WTC11 (cell line): ENCODE measurements around the gene SARS1. TPM values are rescaled to one million over a fixed set of nuclear protein-coding genes. Genes with fewer than 3 reads are reported as not detected.
A peak's percentile ranks its signal among the peaks of the same experiment; 100 is the strongest.

Source experiments
- ATAC-seq: fragments of 200-7000 bp; cut with Tn5 transposase; 2 replicates; pipeline ENCODE4 v1.10.0; 2021; ENCODE audit warnings: mild to moderate bottlenecking, moderate library complexity
- CTCF ChIA-PET: fragments of 300-600 bp; sonication (Branson Sonifier 250); formaldehyde crosslinking; loops from one replicate; lab custom pipeline; 2021; ENCODE audit warnings: antibody characterized with exemption; lab: Charles Lee
- POLR2A ChIA-PET: fragments of 350-600 bp; sonication (Branson Sonifier 250); formaldehyde crosslinking; loops from one replicate; lab custom pipeline; 2021; ENCODE audit warnings: antibody characterized with exemption; lab: Charles Lee
- DNase-seq: peaks from one replicate; pipeline ENCODE4 v3.0.0; 2021; ENCODE audit warnings: low spot score
- H3K27ac Mint-ChIP-seq: 2 replicates; pipeline ENCODE4 v1.8.0; 2021; ENCODE audit warnings: mixed read lengths
- H3K27me3 Mint-ChIP-seq: 2 replicates; pipeline ENCODE4 v1.8.0; 2021; ENCODE audit warnings: low read depth, mild to moderate bottlenecking, moderate library complexity, mixed read lengths
- H3K36me3 Mint-ChIP-seq: 2 replicates; pipeline ENCODE4 v1.8.0; 2021; ENCODE audit warnings: mixed read lengths
- H3K4me1 Mint-ChIP-seq: 2 replicates; pipeline ENCODE4 v1.8.0; 2022; ENCODE audit warnings: mixed read lengths
- H3K4me3 Mint-ChIP-seq: 2 replicates; pipeline ENCODE4 v1.8.0; 2021; ENCODE audit warnings: mild to moderate bottlenecking, moderate library complexity, mixed read lengths
- H3K9me3 Mint-ChIP-seq: 2 replicates; pipeline ENCODE4 v1.8.0; 2021; ENCODE audit warnings: mixed read lengths
- AR ChIP-seq: fragments of 250-450 bp; sonication (Bioruptor Pico); IDR thresholded peaks from 2 replicates; pipeline ENCODE4 v1.9.0; 2021; ENCODE audit warnings: mild to moderate bottlenecking
- ATF6 ChIP-seq: sonication (generic); formaldehyde crosslinking; IDR thresholded peaks from 2 replicates; pipeline ENCODE4 v1.8.1; 2023; ENCODE audit warnings: mild to moderate bottlenecking, missing genetic modification reagents
- ELF4 ChIP-seq: sonication (generic); formaldehyde crosslinking; IDR thresholded peaks from 2 replicates; pipeline ENCODE4 v1.8.1; 2022; ENCODE audit warnings: low read depth, mild to moderate bottlenecking, moderate library complexity, missing genetic modification reagents
- GTF2I ChIP-seq: fragments of 250-450 bp; sonication (Bioruptor Pico); conservative IDR thresholded peaks from 2 replicates; pipeline ENCODE4 v1.4.0; 2021; ENCODE audit warnings: mild to moderate bottlenecking
- HMGA2 ChIP-seq: fragments of 250-450 bp; sonication (Bioruptor Pico); IDR thresholded peaks from 2 replicates; pipeline ENCODE4 v1.4.0; 2021; ENCODE audit warnings: mild to moderate bottlenecking, moderate library complexity
- NFYB ChIP-seq: sonication (generic); formaldehyde crosslinking; conservative IDR thresholded peaks from 2 replicates; pipeline ENCODE4 v1.8.0; 2022; ENCODE audit warnings: low read depth, missing genetic modification reagents
- NR1H2 ChIP-seq: sonication (generic); formaldehyde crosslinking; IDR thresholded peaks from 2 replicates; pipeline ENCODE4 v1.9.0; 2021; ENCODE audit warnings: mild to moderate bottlenecking, moderate library complexity, missing genetic modification reagents
- OVOL2 ChIP-seq: fragments of 250-450 bp; sonication (Bioruptor Pico); IDR thresholded peaks from 2 replicates; pipeline ENCODE4 v1.9.0; 2021; ENCODE audit warnings: mild to moderate bottlenecking, borderline replicate concordance
- PREB ChIP-seq: sonication (generic); formaldehyde crosslinking; IDR thresholded peaks from 2 replicates; pipeline ENCODE4 v1.8.1; 2022; ENCODE audit warnings: mild to moderate bottlenecking, missing genetic modification reagents, moderate library complexity, borderline replicate concordance
- PRRX2 ChIP-seq: fragments of 250-450 bp; sonication (Bioruptor Pico); IDR thresholded peaks from 2 replicates; pipeline ENCODE4 v1.8.0; 2021; ENCODE audit warnings: mild to moderate bottlenecking
- USF2 ChIP-seq: sonication (generic); formaldehyde crosslinking; IDR thresholded peaks from 2 replicates; pipeline ENCODE4 v1.8.1; 2023; ENCODE audit warnings: mild to moderate bottlenecking, missing genetic modification reagents, moderate library complexity
- ZBTB21 ChIP-seq: sonication (generic); formaldehyde crosslinking; IDR thresholded peaks from 2 replicates; pipeline ENCODE4 v1.8.1; 2023; ENCODE audit warnings: mild to moderate bottlenecking, missing genetic modification reagents, borderline replicate concordance
- ZNF121 ChIP-seq: sonication (generic); formaldehyde crosslinking; IDR thresholded peaks from 2 replicates; pipeline ENCODE4 v1.8.0; 2023; ENCODE audit warnings: missing genetic modification reagents
- ZNF263 ChIP-seq: sonication (generic); formaldehyde crosslinking; IDR thresholded peaks from 2 replicates; pipeline ENCODE4 v1.8.1; 2022; ENCODE audit warnings: low read depth, mild to moderate bottlenecking, moderate library complexity, missing genetic modification reagents
- ZNF281 ChIP-seq: sonication (generic); formaldehyde crosslinking; IDR thresholded peaks from 2 replicates; pipeline ENCODE4 v1.8.0; 2023; ENCODE audit warnings: mild to moderate bottlenecking, missing genetic modification reagents
- ZNF425 ChIP-seq: fragments of 250-450 bp; sonication (Bioruptor Pico); conservative IDR thresholded peaks from 2 replicates; pipeline ENCODE4 v1.9.0; 2021; ENCODE audit warnings: mild to moderate bottlenecking
- ZNF512 ChIP-seq: sonication (generic); formaldehyde crosslinking; IDR thresholded peaks from 2 replicates; pipeline ENCODE4 v1.8.1; 2022; ENCODE audit warnings: missing genetic modification reagents, borderline replicate concordance
- ZSCAN18 ChIP-seq: fragments of 250-450 bp; sonication (Bioruptor Pico); IDR thresholded peaks from 2 replicates; pipeline ENCODE4 v2.1.2; 2022; ENCODE audit warnings: mild to moderate bottlenecking, moderate library complexity
- total RNA-seq: library from RNA; stranded (reverse); gene quantifications from 3 replicates; pipeline ENCODE4 v1.2.3, GENCODE V29; 2021

Gene SARS1
- total RNA-seq, 1 experiment from 2014 or later = 149 TPM

GRCh38 chr1:109185990-109186732, 27.6 kb upstream of the SARS1 start:
- H3K27ac Mint-ChIP-seq = no peak overlapping the region
- ATAC-seq (peak; percentile 59), DNase-seq (no peak)
- no peak overlapping the region for H3K4me3 Mint-ChIP-seq
- no peaks in the 10 kb centered on the region for H3K9me3 Mint-ChIP-seq
- CTCF ChIA-PET = interaction anchor here (0.7 to 1.7 kb wide), 4 partner anchors 15 to 73 kb away, joined by 3 to 4 read pairs (median 4); partner anchors contain the start of gene ELAPOR1
- H3K4me1 Mint-ChIP-seq = peaks cover 10% of the 10 kb centered on the region
- H3K27me3 Mint-ChIP-seq = no peaks in the 10 kb centered on the region; the same call in 1 of the 2 replicates
- TF ChIP-seq ZNF121 (CRISPR knock-in tag) = peak; percentile 43; the same call in 1 of the 2 replicates
- TF ChIP-seq OVOL2 = no peak
- POLR2A ChIA-PET = interaction anchor here (1.1 kb wide), 1 partner anchor 53 kb away, joined by 3 read pairs; no protein-coding TSS in a partner anchor
- no peaks in the 10 kb centered on the region for H3K36me3 Mint-ChIP-seq

- Mint-ChIP-seq H3K27ac (no peak overlapping the region), H3K4me3 (no peak overlapping the region)
- CTCF ChIA-PET = interaction anchor here (0.7 to 1.7 kb wide), 2 partner anchors 59 to 73 kb away, joined by 3 read pairs; partner anchors contain the start of gene ELAPOR1
- TF ChIP-seq ATF6 (CRISPR knock-in tag) (no peak), GTF2I (no peak), PRRX2 (CRISPR knock-in tag) (no peak), ZNF512 (CRISPR knock-in tag) (no peak), NFYB (CRISPR knock-in tag) (no peak), HMGA2 (CRISPR knock-in tag) (no peak), AR (CRISPR knock-in tag) (no peak), NR1H2 (CRISPR knock-in tag) (no peak), ZNF425 (no peak), ELF4 (CRISPR knock-in tag) (no peak), ZSCAN18 (CRISPR knock-in tag) (no peak), ZNF281 (CRISPR knock-in tag) (no peak), ZNF263 (CRISPR knock-in tag) (no peak), ZBTB21 (CRISPR knock-in tag) (no peak), PREB (CRISPR knock-in tag) (no peak), USF2 (CRISPR knock-in tag) (no peak)
These were observed 27.0 kb upstream of the SARS1 start for GRCh38 chr1:109186733-109187086.

More at GRCh38 chr1:109186733-109187086, 27.0 kb upstream of the SARS1 start:
- no peak for DNase-seq
- ATAC-seq = no peak
- POLR2A ChIA-PET = interaction anchor here (1.1 kb wide), 1 partner anchor 52 kb away, joined by 3 read pairs; no protein-coding TSS in a partner anchor
- Mint-ChIP-seq H3K27me3 (no peaks in the 10 kb centered on the region; the same call in 1 of the 2 replicates), H3K9me3 (no peaks in the 10 kb centered on the region), H3K4me1 (peaks cover 10% of the 10 kb centered on the region), H3K36me3 (no peaks in the 10 kb centered on the region)
